ENCODE data around the gene RUNX1. TPM values are rescaled to one million over a fixed set of nuclear protein-coding genes. Genes with fewer than 3 reads are reported as not detected.
A peak's percentile ranks its signal among the peaks of the same experiment; 100 is the strongest.

Gene RUNX1
- polyA plus RNA-seq, 1 of the 3 experiments (the other 2 are of a cell fraction), result 17.1 TPM

DNA sequence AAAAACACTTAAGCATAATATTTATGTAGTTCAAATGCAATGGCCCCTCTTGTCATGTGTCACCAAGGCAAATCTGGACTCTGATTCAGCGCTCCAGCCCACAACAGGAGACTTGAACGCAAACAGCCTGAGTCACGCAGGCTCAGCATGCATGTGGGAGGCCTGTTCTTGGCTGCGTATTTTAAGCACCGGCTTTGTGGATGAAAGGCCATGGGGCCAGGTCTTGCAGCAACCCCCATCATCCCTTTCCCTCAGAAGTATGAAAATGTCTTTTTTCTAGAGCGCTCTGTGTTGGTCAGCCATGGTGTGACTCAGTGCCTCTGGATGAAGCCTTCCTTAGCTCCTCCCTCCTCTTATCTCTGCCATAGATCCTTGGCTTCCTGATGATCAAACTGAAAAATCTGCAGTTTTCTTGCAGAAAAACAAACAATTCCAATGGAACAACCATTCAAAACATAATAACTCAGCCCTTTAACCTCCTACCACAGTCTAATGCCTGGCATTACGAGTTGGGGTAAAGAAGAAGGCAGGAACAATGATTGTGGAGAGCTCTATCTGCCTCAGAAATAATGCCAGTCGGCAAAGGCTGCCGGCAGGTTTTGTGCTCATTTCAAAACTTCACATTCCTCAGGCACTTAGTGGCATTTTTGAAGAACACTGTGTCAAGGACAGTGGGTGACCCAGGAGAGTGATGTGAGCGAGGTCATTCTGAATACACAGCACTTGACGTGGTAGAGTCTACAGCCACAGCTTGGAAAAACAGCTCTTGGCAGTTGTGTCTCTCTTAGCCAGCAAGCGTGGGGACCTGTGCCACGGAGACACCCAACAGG lies 212.8 kb downstream of the RUNX1 start (continued):
- TF ChIP-seq IRF3 (IDR thresholded peaks at IDR 0.05; ENCODE audit: low read depth, low read length), result no peak
- peak; percentile 68 for TF ChIP-seq FOSL2 (IDR thresholded peaks at IDR 0.05; ENCODE audit: borderline replicate concordance, low read depth)
- TF ChIP-seq TAF1 (IDR thresholded peaks at IDR 0.05; ENCODE audit: borderline replicate concordance, low read depth, low read length), result no peak
- TF ChIP-seq GATA2 (CRISPR knock-in tag; IDR thresholded peaks at IDR 0.05), result no peak
- TF ChIP-seq, protein P1, sequence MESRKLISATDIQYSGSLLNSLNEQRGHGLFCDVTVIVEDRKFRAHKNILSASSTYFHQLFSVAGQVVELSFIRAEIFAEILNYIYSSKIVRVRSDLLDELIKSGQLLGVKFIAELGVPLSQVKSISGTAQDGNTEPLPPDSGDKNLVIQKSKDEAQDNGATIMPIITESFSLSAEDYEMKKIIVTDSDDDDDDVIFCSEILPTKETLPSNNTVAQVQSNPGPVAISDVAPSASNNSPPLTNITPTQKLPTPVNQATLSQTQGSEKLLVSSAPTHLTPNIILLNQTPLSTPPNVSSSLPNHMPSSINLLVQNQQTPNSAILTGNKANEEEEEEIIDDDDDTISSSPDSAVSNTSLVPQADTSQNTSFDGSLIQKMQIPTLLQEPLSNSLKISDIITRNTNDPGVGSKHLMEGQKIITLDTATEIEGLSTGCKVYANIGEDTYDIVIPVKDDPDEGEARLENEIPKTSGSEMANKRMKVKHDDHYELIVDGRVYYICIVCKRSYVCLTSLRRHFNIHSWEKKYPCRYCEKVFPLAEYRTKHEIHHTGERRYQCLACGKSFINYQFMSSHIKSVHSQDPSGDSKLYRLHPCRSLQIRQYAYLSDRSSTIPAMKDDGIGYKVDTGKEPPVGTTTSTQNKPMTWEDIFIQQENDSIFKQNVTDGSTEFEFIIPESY (IDR thresholded peaks at IDR 0.05; ENCODE audit: borderline replicate concordance, low read depth), result no peak

DNA sequence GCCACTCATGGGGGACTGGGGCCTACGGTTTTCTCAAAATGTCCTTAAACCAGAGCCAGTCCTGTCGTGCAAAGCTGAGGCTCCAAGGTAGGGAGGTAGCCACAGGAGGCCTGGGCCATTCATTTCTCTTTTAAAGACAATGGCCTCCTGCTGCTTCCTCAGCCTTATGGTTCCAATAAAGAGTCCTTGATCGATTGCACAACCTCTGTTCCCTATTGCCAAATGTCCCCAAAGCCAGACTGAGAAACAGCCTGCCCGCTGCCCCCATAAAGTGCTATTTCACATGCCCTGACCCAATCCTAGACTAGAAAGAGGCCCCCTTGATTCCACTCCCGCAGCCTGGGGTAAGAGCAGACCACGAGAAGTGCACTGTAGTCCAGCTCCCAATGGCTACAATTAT lies 213.6 kb downstream of the RUNX1 start:
- Histone ChIP-seq H3K36me3 (replicated peaks in 1 of 2; ENCODE audit: control insufficient read depth in 1 of 2, insufficient read depth in 2 of 2, low read length in 1 of 2) (peaks cover 24 to 55% of the 10 kb centered on the region in 2 experiments), H3K27ac (ENCODE audit: low read depth in 2 of 2, low read length in 1 of 2) (peak overlapping the region; percentile 64 to 86), H3F3A (replicated peaks; ENCODE audit: insufficient read depth) (peaks cover 34% of the 10 kb centered on the region), H3K4me2 (peak overlapping the region; percentile 55), H3K79me2 (ENCODE audit: insufficient read depth) (peaks cover 71% of the 10 kb centered on the region), H4K20me1 (ENCODE audit: insufficient read depth) (peaks cover 45% of the 10 kb centered on the region), H3K27me3 (ENCODE audit: insufficient read depth) (no peaks in the 10 kb centered on the region), H3K9me2 (no peaks in the 10 kb centered on the region), H3K4me1 (ENCODE audit: control insufficient read depth in 1 of 2, insufficient read depth in 2 of 2, low read depth in 1 of 2, low read length in 1 of 2) (peaks cover 22 to 30% of the 10 kb centered on the region in 2 experiments; a peak in 3 of 4 replicates), H2AFZ (ENCODE audit: low read depth) (no peak overlapping the region), H3K9me3 (no peaks in the 10 kb centered on the region), H3K9ac (no peak overlapping the region), H3K4me3 (ENCODE audit: low read depth in 2 of 2, low read length in 1 of 2) (no peak overlapping the region)
- TF ChIP-seq MXI1 (IDR thresholded peaks at IDR 0.05; ENCODE audit: low read depth, low read length) (no peak), EP300 (IDR thresholded peaks at IDR 0.05; ENCODE audit: borderline replicate concordance in 1 of 2, low read depth in 1 of 2, low read length in 1 of 2) (no peak)
- ChIA-PET CTCF (no interaction called here), POLR2A (no interaction called here)
- WGBS (ENCODE audit: low lambda C conversion rate), result 85% methylated on average over 6 of the region's 6 CpGs
- no peak for DNase-seq

GRCh38 chr21:34834852-34835501 lies 214.1 kb downstream of the RUNX1 start:
- ChIA-PET POLR2A (no interaction called here), CTCF (no interaction called here)
- Histone ChIP-seq H3K9ac (no peak overlapping the region), H3K9me2 (no peaks in the 10 kb centered on the region), H3K4me1 (ENCODE audit: control insufficient read depth in 1 of 2, insufficient read depth in 2 of 2, low read depth in 1 of 2, low read length in 1 of 2) (peaks cover 22 to 30% of the 10 kb centered on the region in 2 experiments; a peak in 3 of 4 replicates), H3K36me3 (replicated peaks in 1 of 2; ENCODE audit: control insufficient read depth in 1 of 2, insufficient read depth in 2 of 2, low read length in 1 of 2) (peaks cover 29 to 60% of the 10 kb centered on the region in 2 experiments), H3K4me2 (peak overlapping the region; percentile 55; the same call in 1 of the 2 replicates), H2AFZ (ENCODE audit: low read depth) (no peak overlapping the region), H3K27ac (ENCODE audit: low read depth in 2 of 2, low read length in 1 of 2) (peak overlapping the region; percentile 34 to 86; a peak in 3 of 4 replicates), H4K20me1 (ENCODE audit: insufficient read depth) (peaks cover 39% of the 10 kb centered on the region), H3K9me3 (no peaks in the 10 kb centered on the region), H3K27me3 (ENCODE audit: insufficient read depth) (no peaks in the 10 kb centered on the region), H3K79me2 (ENCODE audit: insufficient read depth) (peaks cover 69% of the 10 kb centered on the region), H3F3A (replicated peaks; ENCODE audit: insufficient read depth) (peaks cover 34% of the 10 kb centered on the region), H3K4me3 (ENCODE audit: low read depth in 2 of 2, low read length in 1 of 2) (no peak overlapping the region)
- 94% methylated on average over 5 of the region's 11 CpGs for WGBS (ENCODE audit: low lambda C conversion rate)
- TF ChIP-seq TAF1 (IDR thresholded peaks at IDR 0.05; ENCODE audit: borderline replicate concordance, low read depth, low read length) (no peak), SIN3A (IDR thresholded peaks at IDR 0.05; ENCODE audit: borderline replicate concordance, low read depth, low read length) (no peak), MEF2A (IDR thresholded peaks at IDR 0.05; ENCODE audit: borderline replicate concordance, low read depth) (no peak), FOXJ3 (CRISPR knock-in tag; IDR thresholded peaks at IDR 0.05) (no peak), SMC3 (IDR thresholded peaks at IDR 0.05; ENCODE audit: low read depth, low read length) (no peak), TEAD4 (IDR thresholded peaks at IDR 0.05; ENCODE audit: borderline replicate concordance, insufficient read depth) (no peak), IRF3 (IDR thresholded peaks at IDR 0.05; ENCODE audit: low read depth, low read length) (no peak)
- no peak for DNase-seq
